Measurements from ENCODE around the gene GDAP2. TPM values are rescaled to one million over a fixed set of nuclear protein-coding genes. Genes with fewer than 3 reads are reported as not detected.

The GDAP2 gene
- total RNA-seq, 1 experiment from 2014 or later: 14.5 TPM

- intact Hi-C loops (cut with micrococcal nuclease; ENCODE audit: unreplicated experiment) (no loop called here), in situ Hi-C loops (cut with HindIII; ENCODE audit: low pct_unique_long_range_greater_than_20kb, low sequenced_read_pairs) (no loop called here)
- ChIA-PET CTCF (no interaction called here), POLR2A (no interaction called here)
- H3K9me3 ChIP-seq (ENCODE audit: control insufficient read depth, insufficient read depth, low read depth, low read length): no peaks in the 10 kb centered on the region
- DNase-seq (ENCODE audit: low read depth, low spot score): no peak
- no TSS peak for BruUV-seq (replicated peaks)
- H3K27me3 ChIP-seq (ENCODE audit: control insufficient read depth, insufficient read depth, low read length): no peaks in the 10 kb centered on the region
- TF ChIP-seq CTCF (IDR thresholded peaks at IDR 0.05) (no peak), TCF7L2 (IDR thresholded peaks at IDR 0.05; ENCODE audit: low read depth, low read length) (no peak), REST (IDR thresholded peaks at IDR 0.05; ENCODE audit: insufficient read depth in 1 of 2, low read depth in 2 of 2, low read length in 1 of 2) (no peak), SIN3A (IDR thresholded peaks at IDR 0.05; ENCODE audit: borderline replicate concordance, insufficient read depth, low read depth, low read length) (no peak), POLR2AphosphoS5 (IDR thresholded peaks at IDR 0.05; ENCODE audit: low read depth, low read length) (no peak)
- no peak for ATAC-seq
- H3K4me3 ChIP-seq (ENCODE audit: low read depth in 2 of 2, low read length in 2 of 2): no peak overlapping the region
- no peaks in the 10 kb centered on the region for H3K4me1 ChIP-seq (ENCODE audit: control insufficient read depth, insufficient read depth, low read length)
- H3K36me3 ChIP-seq (ENCODE audit: control insufficient read depth, insufficient read depth, low read length): no peaks in the 10 kb centered on the region
- no peak overlapping the region for H3K27ac ChIP-seq (ENCODE audit: low read length)
Measured at GRCh38 chr1:117843791-117844190, 85.6 kb downstream of the GDAP2 start.

DNA sequence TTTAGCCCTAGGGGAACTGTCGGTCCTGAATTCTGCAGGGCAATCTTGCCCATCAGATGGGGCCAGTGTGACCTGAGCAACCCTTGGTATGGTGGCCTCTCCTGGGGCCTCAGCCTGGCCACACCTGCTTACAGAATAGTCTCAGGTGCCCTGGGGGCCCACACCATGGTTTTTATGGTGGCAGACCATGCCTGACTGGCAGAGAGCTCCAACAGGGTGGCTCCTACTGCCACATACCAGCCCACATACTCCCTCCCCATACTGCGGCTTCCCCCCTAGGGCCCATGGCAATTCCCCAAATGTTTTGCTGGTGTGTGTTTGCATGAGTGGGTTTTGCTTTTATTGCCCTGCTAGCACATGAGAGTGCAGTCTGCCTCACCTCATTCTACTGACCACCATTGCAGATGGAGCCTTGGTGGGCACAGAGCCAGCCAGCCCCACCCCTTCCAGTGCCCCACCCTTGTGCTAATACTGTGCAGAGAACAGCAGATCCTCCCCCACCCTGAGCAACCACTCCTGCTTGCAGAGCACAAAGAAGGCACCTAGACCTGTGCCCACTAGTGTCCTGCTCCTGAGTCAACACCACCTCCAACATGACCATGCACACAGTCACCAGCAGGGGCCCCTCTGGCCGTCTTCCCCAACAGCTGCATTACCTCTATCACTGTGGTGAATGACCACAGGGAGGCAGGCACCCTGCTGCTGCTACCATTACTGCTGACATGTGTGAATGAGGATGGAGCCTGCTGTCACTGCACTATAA lies 86.8 kb downstream of the GDAP2 start:
- H3K4me3 ChIP-seq (ENCODE audit: low read depth in 2 of 2, low read length in 2 of 2): no peak overlapping the region
- in situ Hi-C loops (cut with HindIII; ENCODE audit: low pct_unique_long_range_greater_than_20kb, low sequenced_read_pairs): no loop called here
- no peaks in the 10 kb centered on the region for H3K9me3 ChIP-seq (ENCODE audit: control insufficient read depth, insufficient read depth, low read depth, low read length)
- BruUV-seq (replicated peaks): no TSS peak
- ATAC-seq (no peak), DNase-seq (ENCODE audit: low read depth, low spot score) (no peak)
- ChIA-PET CTCF (no interaction called here), POLR2A (no interaction called here)
- intact Hi-C loops (cut with micrococcal nuclease; ENCODE audit: unreplicated experiment): no loop called here
- H3K27me3 ChIP-seq (ENCODE audit: control insufficient read depth, insufficient read depth, low read length): no peaks in the 10 kb centered on the region
- no peaks in the 10 kb centered on the region for H3K4me1 ChIP-seq (ENCODE audit: control insufficient read depth, insufficient read depth, low read length)
- H3K27ac ChIP-seq (ENCODE audit: low read length): no peak overlapping the region
- TF ChIP-seq CTCF (IDR thresholded peaks at IDR 0.05) (no peak), REST (IDR thresholded peaks at IDR 0.05; ENCODE audit: insufficient read depth in 1 of 2, low read depth in 2 of 2, low read length in 1 of 2) (no peak), SIN3A (IDR thresholded peaks at IDR 0.05; ENCODE audit: borderline replicate concordance, insufficient read depth, low read depth, low read length) (no peak), POLR2AphosphoS5 (IDR thresholded peaks at IDR 0.05; ENCODE audit: low read depth, low read length) (no peak), TCF7L2 (IDR thresholded peaks at IDR 0.05; ENCODE audit: low read depth, low read length) (no peak)
- no peaks in the 10 kb centered on the region for H3K36me3 ChIP-seq (ENCODE audit: control insufficient read depth, insufficient read depth, low read length)
